Osteocyte (in vitro differentiated cells): ENCODE data around the gene LRRC74B. TPM values are rescaled to one million over a fixed set of nuclear protein-coding genes. Genes with fewer than 3 reads are reported as not detected.
"Not testable (repeated sequence)": the region's sequence is repeated elsewhere in the genome, so short reads cannot be mapped to it uniquely, and the experiment has no call there.

Experiments used
- DNase-seq: peaks from one replicate; pipeline ENCODE4 v3.0.0; 2021; ENCODE audit warnings: mixed read lengths; ENCODE audit not compliant: unreplicated experiment; ENCODE audit errors: extremely low spot score
- H3K27ac Mint-ChIP-seq: one replicate; pipeline ENCODE4 v1.8.0; 2021; ENCODE audit warnings: mild to moderate bottlenecking, mixed read lengths; ENCODE audit not compliant: unreplicated experiment
- H3K27me3 Mint-ChIP-seq: one replicate; pipeline ENCODE4 v1.8.0; 2021; ENCODE audit warnings: mixed read lengths; ENCODE audit not compliant: unreplicated experiment
- H3K36me3 Mint-ChIP-seq: one replicate; pipeline ENCODE4 v1.8.0; 2021; ENCODE audit warnings: mixed read lengths; ENCODE audit not compliant: unreplicated experiment
- H3K4me1 Mint-ChIP-seq: one replicate; pipeline ENCODE4 v1.8.0; 2021; ENCODE audit warnings: mixed read lengths; ENCODE audit not compliant: unreplicated experiment
- H3K4me3 Mint-ChIP-seq: one replicate; pipeline ENCODE4 v1.8.0; 2021; ENCODE audit warnings: mild to moderate bottlenecking, moderate library complexity, mixed read lengths; ENCODE audit not compliant: unreplicated experiment
- H3K9me3 Mint-ChIP-seq: one replicate; pipeline ENCODE4 v1.8.0; 2021; ENCODE audit warnings: mixed read lengths; ENCODE audit not compliant: unreplicated experiment
- CTCF ChIP-seq: fragments of 200-600 bp; sonication (generic); IDR thresholded peaks from 2 replicates; pipeline ENCODE4 v1.5.0; 2021; ENCODE audit warnings: antibody characterized with exemption, mild to moderate bottlenecking, moderate library complexity
- total RNA-seq: library from RNA; stranded (reverse); gene quantifications from 2 replicates; pipeline ENCODE4 v1.2.1, GENCODE V29; 2021

LRRC74B gene
- total RNA-seq, 1 donor from 2014 or later, result not detected

GRCh38 chr22:21092797-21093554 lies 47.2 kb downstream of the LRRC74B start:
- no peaks in the 10 kb centered on the region for H3K9me3 Mint-ChIP-seq
- TF ChIP-seq CTCF, result no peak
- H3K4me1 Mint-ChIP-seq, result no peaks in the 10 kb centered on the region
- no peaks in the 10 kb centered on the region for H3K36me3 Mint-ChIP-seq
- H3K27ac Mint-ChIP-seq, result no peak overlapping the region
- DNase-seq, result no peak
- H3K4me3 Mint-ChIP-seq, result no peak overlapping the region
- H3K27me3 Mint-ChIP-seq, result peaks cover 19% of the 10 kb centered on the region

GRCh38 chr22:21093555-21094137 lies 47.9 kb downstream of the LRRC74B start:
- not testable (repeated sequence) for H3K36me3 Mint-ChIP-seq, H3K4me3 Mint-ChIP-seq, H3K9me3 Mint-ChIP-seq, DNase-seq, H3K4me1 Mint-ChIP-seq, H3K27ac Mint-ChIP-seq
- peaks cover 19% of the 10 kb centered on the region for H3K27me3 Mint-ChIP-seq

- Mint-ChIP-seq H3K4me1 (peaks cover under 1% of the 10 kb centered on the region), H3K27me3 (peaks cover 11% of the 10 kb centered on the region)
- no peak for DNase-seq
Measured at GRCh38 chr22:21094911-21095772, 49.4 kb downstream of the LRRC74B start.

GRCh38 chr22:21095773-21096107 lies 50.0 kb downstream of the LRRC74B start:
- Mint-ChIP-seq H3K27ac (no peak overlapping the region), H3K27me3 (peaks cover 7% of the 10 kb centered on the region)
- TF ChIP-seq CTCF, result no peak

More at GRCh38 chr22:21094911-21095772, 49.4 kb downstream of the LRRC74B start:
- no peaks in the 10 kb centered on the region for H3K9me3 Mint-ChIP-seq
- H3K4me3 Mint-ChIP-seq, result no peak overlapping the region
- TF ChIP-seq CTCF, result no peak
- no peaks in the 10 kb centered on the region for H3K36me3 Mint-ChIP-seq
- H3K27ac Mint-ChIP-seq, result no peak overlapping the region

GRCh38 chr22:21096878-21097277 lies 51.1 kb downstream of the LRRC74B start:
- H3K4me3 Mint-ChIP-seq, H3K27ac Mint-ChIP-seq, DNase-seq, H3K27me3 Mint-ChIP-seq, H3K4me1 Mint-ChIP-seq, H3K9me3 Mint-ChIP-seq, H3K36me3 Mint-ChIP-seq: not testable (repeated sequence)

More at GRCh38 chr22:21095773-21096107, 50.0 kb downstream of the LRRC74B start:
- H3K9me3 Mint-ChIP-seq, result no peaks in the 10 kb centered on the region
- no peak for DNase-seq
- no peak overlapping the region for H3K4me3 Mint-ChIP-seq
- H3K36me3 Mint-ChIP-seq, result no peaks in the 10 kb centered on the region
- peaks cover 5% of the 10 kb centered on the region for H3K4me1 Mint-ChIP-seq
